H9 (cell line): ENCODE measurements around the gene XRN1. TPM values are rescaled to one million over a fixed set of nuclear protein-coding genes. Genes with fewer than 3 reads are reported as not detected.

ENCODE experiments used
- DNase-seq: peaks from one replicate; pipeline ENCODE4 v3.0.0-alpha.2; 2017
- H2AFZ ChIP-seq: one replicate; pipeline ENCODE4 v1.6.1; 2013; ENCODE audit warnings: mild to moderate bottlenecking, low read length, control low read depth, moderate library complexity
- H2AK5ac ChIP-seq: 2 replicates; pipeline ENCODE4 v1.6.1; 2013; ENCODE audit warnings: low read length, control low read depth, mixed read lengths; ENCODE audit not compliant: insufficient read length
- H2BK120ac ChIP-seq: one replicate; pipeline ENCODE4 v1.6.1; 2013; ENCODE audit warnings: low read depth, mild to moderate bottlenecking, low read length, control low read depth, inconsistent platforms; ENCODE audit not compliant: poor library complexity, severe bottlenecking
- H2BK12ac ChIP-seq: 2 replicates; pipeline ENCODE4 v1.6.1; 2013; ENCODE audit warnings: low read length, control low read depth, mixed read lengths, low read depth; ENCODE audit not compliant: insufficient read length
- H2BK15ac ChIP-seq: 2 replicates; pipeline ENCODE4 v1.6.1; 2013; ENCODE audit warnings: low read depth, low read length, control low read depth
- H2BK20ac ChIP-seq: one replicate; pipeline ENCODE4 v1.6.1; 2013; ENCODE audit warnings: low read depth, mild to moderate bottlenecking, low read length, control low read depth, inconsistent platforms; ENCODE audit not compliant: poor library complexity, severe bottlenecking
- H2BK5ac ChIP-seq: 2 replicates; pipeline ENCODE4 v1.6.1; 2013; ENCODE audit warnings: low read length, control low read depth, mixed read lengths; ENCODE audit not compliant: insufficient read length
- H3K14ac ChIP-seq: 2 replicates; pipeline ENCODE4 v1.6.1; 2013; ENCODE audit warnings: low read length, control low read depth; ENCODE audit not compliant: insufficient read depth
- H3K18ac ChIP-seq: 2 replicates; pipeline ENCODE4 v1.6.1; 2013; ENCODE audit warnings: low read depth, mild to moderate bottlenecking, mixed read lengths, low read length, control low read depth; ENCODE audit not compliant: insufficient read length
- H3K23ac ChIP-seq: 2 replicates; pipeline ENCODE4 v1.6.1; 2013; ENCODE audit warnings: low read length, control low read depth, mixed read lengths, low read depth; ENCODE audit not compliant: insufficient read length
- H3K23me2 ChIP-seq: 2 replicates; pipeline ENCODE4 v1.6.1; 2013; ENCODE audit warnings: low read depth, mild to moderate bottlenecking, mixed read lengths, low read length, control low read depth; ENCODE audit not compliant: insufficient read length, poor library complexity, severe bottlenecking
- H3K27ac ChIP-seq: 2 replicates; pipeline ENCODE4 v1.5.1; 2013; ENCODE audit warnings: low read length, control low read depth, mixed read lengths, low read depth; ENCODE audit not compliant: insufficient read length
- H3K27me3 ChIP-seq: 2 replicates; pipeline ENCODE4 v1.6.1; 2013; ENCODE audit warnings: low read length, control low read depth, inconsistent platforms; ENCODE audit not compliant: insufficient read depth
- H3K4ac ChIP-seq: 2 replicates; pipeline ENCODE4 v1.6.1; 2013; ENCODE audit warnings: low read depth, mild to moderate bottlenecking, control low read depth, inconsistent platforms, low read length, moderate library complexity
- H3K4me1 ChIP-seq: 2 replicates; pipeline ENCODE4 v1.6.1; 2013; ENCODE audit warnings: low read length, control low read depth, inconsistent platforms; ENCODE audit not compliant: insufficient read depth
- H3K4me2 ChIP-seq: 2 replicates; pipeline ENCODE4 v1.6.1; 2013; ENCODE audit warnings: low read length, control low read depth, mixed read lengths; ENCODE audit not compliant: insufficient read length, insufficient read depth
- H3K56ac ChIP-seq: 2 replicates; pipeline ENCODE4 v1.6.1; 2013; ENCODE audit warnings: low read depth, mild to moderate bottlenecking, mixed read lengths, low read length, control low read depth; ENCODE audit not compliant: insufficient read length
- H3K79me1 ChIP-seq: 2 replicates; pipeline ENCODE4 v1.6.1; 2013; ENCODE audit warnings: low read depth, mild to moderate bottlenecking, moderate library complexity, low read length, control low read depth, inconsistent platforms; ENCODE audit not compliant: insufficient read depth, poor library complexity, severe bottlenecking
- H3K79me2 ChIP-seq: 2 replicates; pipeline ENCODE4 v1.6.1; 2013; ENCODE audit warnings: low read length, control low read depth, inconsistent platforms; ENCODE audit not compliant: insufficient read depth
- H3K9ac ChIP-seq: 2 replicates; pipeline ENCODE4 v1.6.1; 2013; ENCODE audit warnings: low read length, control low read depth, mixed read lengths; ENCODE audit not compliant: insufficient read length; ENCODE audit errors: extremely low read depth
- H3K9me3 ChIP-seq: one replicate; pipeline ENCODE4 v1.6.1; 2013; ENCODE audit warnings: low read depth, low read length, inconsistent platforms; ENCODE audit not compliant: control insufficient read depth
- H3T11ph ChIP-seq: one replicate; pipeline ENCODE4 v1.6.1; 2013; ENCODE audit warnings: mild to moderate bottlenecking, low read length, control low read depth, inconsistent platforms
- H4K20me1 ChIP-seq: one replicate; pipeline ENCODE4 v1.6.1; 2013; ENCODE audit not compliant: control insufficient read depth, insufficient read length, insufficient read depth
- H4K5ac ChIP-seq: 2 replicates; pipeline ENCODE4 v1.6.1; 2013; ENCODE audit warnings: low read depth, mild to moderate bottlenecking, mixed read lengths, low read length, control low read depth; ENCODE audit not compliant: insufficient read length
- H4K8ac ChIP-seq: replicated peaks from 2 replicates; pipeline ENCODE4 v1.6.1; 2013; ENCODE audit warnings: low read length, control low read depth, mixed read lengths, low read depth; ENCODE audit not compliant: insufficient read length
- H4K91ac ChIP-seq: 2 replicates; pipeline ENCODE4 v1.6.1; 2013; ENCODE audit warnings: low read depth, mild to moderate bottlenecking, moderate library complexity, mixed read lengths, low read length, control low read depth; ENCODE audit not compliant: insufficient read length
- H3K27ac Mint-ChIP-seq, 3 experiments: 2 replicates in 2 of 3; 3 replicates in 1 of 3; pipeline ENCODE4 v1.8.0; 2020 to 2021; ENCODE audit warnings: mixed read lengths in 3 of 3, mild to moderate bottlenecking in 1 of 3, moderate library complexity in 1 of 3
- H3K27me3 Mint-ChIP-seq: 2 replicates; pipeline ENCODE4 v1.8.0; 2021; ENCODE audit warnings: low read depth, mild to moderate bottlenecking, moderate library complexity, mixed read lengths
- H3K36me3 Mint-ChIP-seq, 3 experiments: 2 replicates in 2 of 3; 3 replicates in 1 of 3; pipeline ENCODE4 v1.8.0; 2020 to 2021; ENCODE audit warnings: low read depth in 3 of 3, mixed read lengths in 3 of 3; ENCODE audit not compliant: insufficient read depth in 1 of 3
- H3K4me1 Mint-ChIP-seq, 2 experiments: 2 replicates each; pipeline ENCODE4 v1.8.0; 2020; ENCODE audit warnings: mixed read lengths in 2 of 2
- H3K4me3 Mint-ChIP-seq, 2 experiments: 2 replicates in 1 of 2; 3 replicates in 1 of 2; pipeline ENCODE4 v1.8.0; 2020 to 2021; ENCODE audit warnings: mild to moderate bottlenecking in 2 of 2, mixed read lengths in 2 of 2, moderate library complexity in 1 of 2
- H3K9me3 Mint-ChIP-seq, 2 experiments: 2 replicates in 1 of 2; 3 replicates in 1 of 2; pipeline ENCODE4 v1.8.0; 2020; ENCODE audit warnings: mild to moderate bottlenecking in 2 of 2, mixed read lengths in 2 of 2, moderate library complexity in 1 of 2
- WGBS: extraction: QIAGEN DNeasy Blood & Tissue Kit; methylation state at CpG from one replicate; pipeline ENCODE4 v1.1.7; 2013; ENCODE audit warnings: missing lambda C conversion rate, low lambda C conversion rate, mixed read lengths; ENCODE audit not compliant: insufficient read length; ENCODE audit errors: extremely low coverage; 5-methylcytosine and 5-hydroxymethylcytosine counted together
- total RNA-seq: library from RNA; stranded (reverse); gene quantifications from 2 replicates; pipeline ENCODE4 v1.2.1, GENCODE V29; 2021
- TF ChIP-seq, protein P1 (sequence below): fragments of 200-600 bp; sonication (generic); conservative IDR thresholded peaks from 3 replicates; pipeline ENCODE4 v1.8.0; 2021; ENCODE audit warnings: antibody characterized with exemption, mild to moderate bottlenecking

XRN1 gene
- total RNA-seq, 1 experiment from 2014 or later = 15.0 TPM

DNA sequence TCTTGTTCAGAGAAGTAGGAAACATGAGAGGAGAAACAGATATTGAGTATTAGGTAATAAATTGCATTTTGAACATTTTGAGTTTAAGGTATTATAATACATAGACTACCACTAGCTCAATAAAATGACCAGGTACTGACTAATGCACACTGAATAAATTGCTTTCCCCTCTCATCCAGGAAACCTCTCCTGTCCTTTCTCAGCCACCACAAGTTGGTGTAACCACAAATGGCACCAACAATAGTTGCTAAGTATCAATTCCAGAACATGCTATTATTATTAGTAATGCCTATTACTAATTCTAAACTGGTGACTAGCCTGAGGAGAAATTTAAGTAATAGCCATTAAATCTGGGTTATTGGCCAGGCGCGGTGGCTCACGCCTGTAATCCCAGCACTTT, 47.3 kb upstream of the XRN1 start:
- H3K4me3 Mint-ChIP-seq = no peak overlapping the region
- no peaks in the 10 kb centered on the region for H3K9me3 Mint-ChIP-seq
- H4K20me1 ChIP-seq = no peaks in the 10 kb centered on the region
- no peak overlapping the region for H3K56ac ChIP-seq
- no peak overlapping the region for H2AFZ ChIP-seq
- no peaks in the 10 kb centered on the region for H3K23me2 ChIP-seq
- no peak overlapping the region for H2AK5ac ChIP-seq
- TF ChIP-seq, protein P1, sequence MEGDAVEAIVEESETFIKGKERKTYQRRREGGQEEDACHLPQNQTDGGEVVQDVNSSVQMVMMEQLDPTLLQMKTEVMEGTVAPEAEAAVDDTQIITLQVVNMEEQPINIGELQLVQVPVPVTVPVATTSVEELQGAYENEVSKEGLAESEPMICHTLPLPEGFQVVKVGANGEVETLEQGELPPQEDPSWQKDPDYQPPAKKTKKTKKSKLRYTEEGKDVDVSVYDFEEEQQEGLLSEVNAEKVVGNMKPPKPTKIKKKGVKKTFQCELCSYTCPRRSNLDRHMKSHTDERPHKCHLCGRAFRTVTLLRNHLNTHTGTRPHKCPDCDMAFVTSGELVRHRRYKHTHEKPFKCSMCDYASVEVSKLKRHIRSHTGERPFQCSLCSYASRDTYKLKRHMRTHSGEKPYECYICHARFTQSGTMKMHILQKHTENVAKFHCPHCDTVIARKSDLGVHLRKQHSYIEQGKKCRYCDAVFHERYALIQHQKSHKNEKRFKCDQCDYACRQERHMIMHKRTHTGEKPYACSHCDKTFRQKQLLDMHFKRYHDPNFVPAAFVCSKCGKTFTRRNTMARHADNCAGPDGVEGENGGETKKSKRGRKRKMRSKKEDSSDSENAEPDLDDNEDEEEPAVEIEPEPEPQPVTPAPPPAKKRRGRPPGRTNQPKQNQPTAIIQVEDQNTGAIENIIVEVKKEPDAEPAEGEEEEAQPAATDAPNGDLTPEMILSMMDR = no peak
- H3T11ph ChIP-seq = no peak overlapping the region
- no peak for DNase-seq
- no peak overlapping the region for H3K14ac ChIP-seq
- no peak overlapping the region for H3K4me2 ChIP-seq
- no peaks in the 10 kb centered on the region for H3K4me1 Mint-ChIP-seq
- H3K36me3 Mint-ChIP-seq = peaks cover 3 to 33% (median 19%) of the 10 kb centered on the region in 3 experiments; a peak in 6 of 7 replicates
- H2BK20ac ChIP-seq = no peak overlapping the region
- no peaks in the 10 kb centered on the region for H3K4me1 ChIP-seq
- no peak overlapping the region for H2BK15ac ChIP-seq
- WGBS = no CpG with 5 or more reads among the region's 3 CpGs
- H4K91ac ChIP-seq = no peak overlapping the region
- H3K9me3 ChIP-seq = no peaks in the 10 kb centered on the region
- H4K8ac ChIP-seq = no peak overlapping the region
- no peak overlapping the region for H3K9ac ChIP-seq
- H3K27ac Mint-ChIP-seq = no peak overlapping the region
- no peak overlapping the region for H3K4ac ChIP-seq
- H3K18ac ChIP-seq = no peak overlapping the region
- no peaks in the 10 kb centered on the region for H3K79me1 ChIP-seq
- no peak overlapping the region for H4K5ac ChIP-seq
- no peaks in the 10 kb centered on the region for H3K27me3 Mint-ChIP-seq
- no peak overlapping the region for H2BK120ac ChIP-seq
- H3K27ac ChIP-seq = no peak overlapping the region
- H2BK12ac ChIP-seq = no peak overlapping the region
- no peaks in the 10 kb centered on the region for H3K79me2 ChIP-seq
- H2BK5ac ChIP-seq = no peak overlapping the region
- H3K23ac ChIP-seq = no peak overlapping the region
- H3K27me3 ChIP-seq = no peaks in the 10 kb centered on the region
